D721Med (cell line): ENCODE measurements around the gene SAMD9L.

Source experiments
- DNase-seq: peaks from one replicate; pipeline ENCODE4 v3.0.0; 2011; ENCODE audit warnings: low spot score; ENCODE audit not compliant: insufficient read length
- FAIRE-seq: peaks from 2 replicates; lab custom pipeline; 2011; peaks lifted over from hg19 to GRCh38; lab: Jason Lieb, UNC
- CTCF ChIP-seq: IDR thresholded peaks from 2 replicates; pipeline ENCODE4 v1.5.1; 2012; ENCODE audit warnings: mild to moderate bottlenecking, control low read depth; ENCODE audit not compliant: insufficient read depth; ENCODE audit errors: missing control alignments

SAMD9L gene

DNA sequence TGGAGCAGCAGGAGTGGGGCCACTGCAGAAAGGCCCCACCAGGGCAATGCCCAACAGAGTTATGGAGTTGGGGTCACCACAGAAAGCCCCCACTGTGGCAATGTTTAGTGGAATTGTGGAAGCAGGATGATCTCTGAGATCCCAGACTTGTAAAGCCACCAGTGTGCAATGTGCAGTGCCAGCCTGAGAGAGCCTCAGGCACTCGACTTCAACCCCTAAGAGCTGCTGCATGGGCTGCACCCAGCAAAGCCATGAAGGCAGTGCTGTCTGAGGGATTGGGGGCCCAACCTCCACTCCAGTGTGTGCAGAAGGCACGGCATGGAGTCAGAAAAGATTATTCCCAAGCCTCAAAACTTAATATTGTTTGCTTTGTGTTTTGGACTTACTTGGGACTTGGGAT lies 50.8 kb downstream of the SAMD9L start:
- DNase-seq = no peak
- no peak for TF ChIP-seq CTCF
- FAIRE-seq = no peak

DNA sequence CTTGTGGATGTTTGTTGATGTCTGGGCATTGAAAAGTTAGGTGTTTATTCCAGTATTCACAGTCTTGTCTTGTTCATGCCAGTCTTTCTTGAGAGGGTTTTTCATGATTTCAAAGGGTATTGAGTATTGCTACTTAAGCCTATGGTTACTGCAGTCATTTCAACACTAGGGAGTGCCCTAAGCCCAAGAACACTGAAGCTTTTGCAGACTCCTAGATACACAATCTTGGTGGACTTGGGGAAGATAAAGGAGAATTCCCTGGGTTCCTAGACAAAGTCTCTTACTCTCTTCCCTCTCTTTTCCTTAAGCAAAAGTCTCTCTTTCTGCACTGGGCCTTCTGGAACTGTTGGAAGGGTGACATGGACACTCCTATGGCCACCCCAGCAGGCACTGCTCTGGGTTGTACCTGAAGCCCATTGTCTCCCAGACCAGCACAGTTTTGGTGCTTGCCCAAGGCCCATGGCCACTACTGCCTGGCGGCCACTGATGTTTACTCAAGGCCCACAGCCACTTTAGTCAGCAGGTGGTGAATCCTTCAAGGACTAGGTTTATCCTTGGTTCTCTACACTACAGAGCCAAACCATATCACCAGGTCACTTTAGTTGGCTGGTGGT lies 55.3 kb downstream of the SAMD9L start:
- no peak for TF ChIP-seq CTCF
- FAIRE-seq (no peak), DNase-seq (no peak)
